ENCODE data around the gene DRAM2. TPM values are rescaled to one million over a fixed set of nuclear protein-coding genes. Genes with fewer than 3 reads are reported as not detected.

Gene DRAM2
- total RNA-seq, 4 donors from 2014 or later = 26.5 to 105 (median 51.7) TPM

DNA sequence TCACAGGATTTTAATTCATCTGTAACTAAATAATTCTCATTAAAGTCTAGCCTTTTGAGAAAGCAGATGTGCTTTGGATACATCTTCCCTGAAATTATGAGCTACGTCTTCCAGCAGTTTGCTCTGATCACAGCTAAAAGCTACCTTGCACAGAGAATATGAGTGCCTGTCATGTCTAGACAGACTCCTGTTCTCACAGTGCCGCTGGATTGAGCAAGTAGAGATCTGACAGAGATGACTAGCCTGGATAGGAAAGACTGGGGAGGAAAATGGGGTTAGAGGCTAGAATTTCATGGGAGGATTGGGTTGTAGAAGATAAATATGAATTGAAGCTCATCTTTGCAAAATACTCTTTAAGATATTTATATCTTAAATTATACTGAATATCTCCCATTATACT, 24.3 kb upstream of the DRAM2 start:
- peaks cover 0 to 4% of the 10 kb centered on the region in 2 donors for H3K36me3 ChIP-seq
- H3K27me3 ChIP-seq = no peaks in the 10 kb centered on the region
- no peaks in the 10 kb centered on the region for H3K4me1 ChIP-seq
- DNase-seq = no peak
- H3K27ac ChIP-seq = no peak overlapping the region
- intact Hi-C loops (cut with DNase I) = no loop called here
- TF ChIP-seq POLR2A (IDR thresholded peaks at IDR 0.05) = no peak
- TF ChIP-seq, protein P1, sequence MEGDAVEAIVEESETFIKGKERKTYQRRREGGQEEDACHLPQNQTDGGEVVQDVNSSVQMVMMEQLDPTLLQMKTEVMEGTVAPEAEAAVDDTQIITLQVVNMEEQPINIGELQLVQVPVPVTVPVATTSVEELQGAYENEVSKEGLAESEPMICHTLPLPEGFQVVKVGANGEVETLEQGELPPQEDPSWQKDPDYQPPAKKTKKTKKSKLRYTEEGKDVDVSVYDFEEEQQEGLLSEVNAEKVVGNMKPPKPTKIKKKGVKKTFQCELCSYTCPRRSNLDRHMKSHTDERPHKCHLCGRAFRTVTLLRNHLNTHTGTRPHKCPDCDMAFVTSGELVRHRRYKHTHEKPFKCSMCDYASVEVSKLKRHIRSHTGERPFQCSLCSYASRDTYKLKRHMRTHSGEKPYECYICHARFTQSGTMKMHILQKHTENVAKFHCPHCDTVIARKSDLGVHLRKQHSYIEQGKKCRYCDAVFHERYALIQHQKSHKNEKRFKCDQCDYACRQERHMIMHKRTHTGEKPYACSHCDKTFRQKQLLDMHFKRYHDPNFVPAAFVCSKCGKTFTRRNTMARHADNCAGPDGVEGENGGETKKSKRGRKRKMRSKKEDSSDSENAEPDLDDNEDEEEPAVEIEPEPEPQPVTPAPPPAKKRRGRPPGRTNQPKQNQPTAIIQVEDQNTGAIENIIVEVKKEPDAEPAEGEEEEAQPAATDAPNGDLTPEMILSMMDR (IDR thresholded peaks at IDR 0.05) = no peak
- H3K9me3 ChIP-seq = no peaks in the 10 kb centered on the region
- 95 to 96% methylated on average over 2 of the region's 2 CpGs for WGBS, 2 donors
- H3K4me3 ChIP-seq (replicated peaks in 1 of 3) = no peak overlapping the region

GRCh38 chr1:111163363-111163762, 23.5 kb upstream of the DRAM2 start:
- peaks cover 0 to 4% of the 10 kb centered on the region in 2 donors for H3K36me3 ChIP-seq
- intact Hi-C loops (cut with DNase I) = no loop called here

DNA sequence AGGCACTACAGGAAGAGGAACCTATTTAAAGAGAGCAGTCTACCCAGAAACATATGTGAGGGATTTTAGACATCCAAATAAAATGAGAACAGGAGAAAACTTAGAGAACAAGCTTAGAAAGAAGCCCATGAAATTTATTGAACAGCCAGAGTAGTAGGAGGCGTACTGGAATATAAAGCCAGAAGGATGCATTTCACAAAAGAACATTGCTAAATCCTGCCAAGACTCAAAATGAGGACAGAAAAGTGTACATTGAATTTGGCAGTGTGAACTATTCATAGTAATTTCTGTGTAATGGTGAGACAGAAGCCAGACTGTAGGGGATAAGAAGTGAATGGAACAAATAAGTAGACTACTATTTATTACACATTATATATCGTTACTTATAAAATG, 22.6 kb upstream of the DRAM2 start:
- WGBS, 2 donors = 93 to 96% methylated on average over 2 of the region's 2 CpGs
- no peaks in the 10 kb centered on the region for H3K9me3 ChIP-seq
- no peak overlapping the region for H3K4me3 ChIP-seq (replicated peaks in 1 of 3)
- no peaks in the 10 kb centered on the region for H3K27me3 ChIP-seq
- no peak overlapping the region for H3K27ac ChIP-seq
- H3K4me1 ChIP-seq = no peaks in the 10 kb centered on the region
- intact Hi-C loops (cut with DNase I) = no loop called here
- H3K36me3 ChIP-seq = peaks cover 0 to 4% of the 10 kb centered on the region in 2 donors
- TF ChIP-seq POLR2A (IDR thresholded peaks at IDR 0.05) = no peak
- TF ChIP-seq, protein P1 (IDR thresholded peaks at IDR 0.05) = no peak
- no peak for DNase-seq

More at GRCh38 chr1:111163363-111163762, 23.5 kb upstream of the DRAM2 start:
- no peaks in the 10 kb centered on the region for H3K27me3 ChIP-seq
- TF ChIP-seq, protein P1 (IDR thresholded peaks at IDR 0.05) = no peak
- no peak for TF ChIP-seq POLR2A (IDR thresholded peaks at IDR 0.05)
- WGBS, 2 donors = 92 to 95% methylated on average over 4 of the region's 4 CpGs
- no peaks in the 10 kb centered on the region for H3K4me1 ChIP-seq
- H3K27ac ChIP-seq = no peak overlapping the region
- H3K4me3 ChIP-seq (replicated peaks in 1 of 3) = no peak overlapping the region
- no peak for DNase-seq
- H3K9me3 ChIP-seq = no peaks in the 10 kb centered on the region

- Histone ChIP-seq H3K27ac (no peak overlapping the region), H3K27me3 (no peaks in the 10 kb centered on the region), H3K9me3 (no peaks in the 10 kb centered on the region), H3K4me3 (replicated peaks in 1 of 3) (no peak overlapping the region), H3K4me1 (no peaks in the 10 kb centered on the region), H3K36me3 (peaks cover 0 to 4% of the 10 kb centered on the region in 2 donors)
- 64 to 71% methylated on average over 1 of the region's 1 CpG for WGBS, 2 donors
- DNase-seq = no peak
- intact Hi-C loops (cut with DNase I) = no loop called here
- TF ChIP-seq POLR2A (IDR thresholded peaks at IDR 0.05) = no peak
- TF ChIP-seq, protein P1 (IDR thresholded peaks at IDR 0.05) = no peak
These were observed 22.1 kb upstream of the DRAM2 start for GRCh38 chr1:111161843-111162487.

- peaks cover 0 to 10% of the 10 kb centered on the region in 2 donors for H3K36me3 ChIP-seq
- H3K27me3 ChIP-seq = no peaks in the 10 kb centered on the region
- 98 to 100% methylated on average over 2 of the region's 2 CpGs for WGBS, 2 donors
These were observed 17.5 kb upstream of the DRAM2 start for GRCh38 chr1:111157431-111157830.

More at GRCh38 chr1:111157431-111157830, 17.5 kb upstream of the DRAM2 start:
- TF ChIP-seq, protein P1 (IDR thresholded peaks at IDR 0.05) = no peak
- TF ChIP-seq POLR2A (IDR thresholded peaks at IDR 0.05) = no peak
- Histone ChIP-seq H3K27ac (no peak overlapping the region), H3K4me3 (replicated peaks in 1 of 3) (no peak overlapping the region), H3K9me3 (no peaks in the 10 kb centered on the region), H3K4me1 (no peaks in the 10 kb centered on the region)
- intact Hi-C loops (cut with DNase I) = no loop called here
- DNase-seq = no peak
